ENCODE measurements around the gene FTO. TPM values are rescaled to one million over a fixed set of nuclear protein-coding genes. Genes with fewer than 3 reads are reported as not detected.

The FTO gene
- total RNA-seq, 4 donors from 2014 or later, result 64.4 to 116 (median 71.3) TPM

DNA sequence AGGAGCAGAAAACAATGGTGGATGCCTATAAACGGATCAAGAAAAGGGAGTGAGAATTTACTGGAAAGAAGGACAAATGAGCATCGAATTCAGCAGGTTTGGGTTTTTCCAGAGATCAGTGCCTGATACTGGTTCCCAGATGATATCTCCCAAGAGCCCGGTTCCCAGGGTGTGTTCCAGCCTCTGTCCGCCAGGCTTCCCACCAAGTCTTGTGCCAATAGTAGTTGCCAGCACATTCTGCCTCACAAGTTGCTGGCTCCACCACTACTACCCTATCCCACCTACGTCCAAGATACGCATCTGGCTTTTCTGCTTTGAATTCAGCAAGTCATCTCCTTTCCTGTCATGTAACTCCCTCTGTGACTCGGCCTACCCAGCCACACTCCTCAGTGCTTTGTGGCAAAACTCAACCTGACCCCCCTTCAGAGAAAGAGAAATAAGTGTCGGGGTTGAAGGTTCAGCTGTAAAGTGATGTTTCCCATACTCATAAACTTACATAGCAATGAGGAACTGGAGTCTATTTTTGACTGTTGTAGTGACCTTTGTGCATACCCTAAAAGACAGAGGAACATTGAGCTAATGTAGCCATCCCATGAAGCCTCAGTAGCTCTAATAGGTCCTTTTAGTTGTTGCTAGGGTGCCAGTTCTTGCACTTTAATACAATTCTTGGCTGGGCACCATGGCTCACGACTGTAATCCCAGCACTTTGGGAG lies 305.7 kb downstream of the FTO start:
- no peaks in the 10 kb centered on the region for H3K36me3 ChIP-seq
- 89% methylated on average over 9 of the region's 9 CpGs for WGBS
- H3K27me3 ChIP-seq, result no peaks in the 10 kb centered on the region
- DNase-seq (ENCODE audit: low spot score in 2 of 2), result no peak
- no peak overlapping the region for H3K27ac ChIP-seq
- no peaks in the 10 kb centered on the region for H3K4me1 ChIP-seq
- no peak overlapping the region for H3K4me3 ChIP-seq
- H3K9me3 ChIP-seq, result no peaks in the 10 kb centered on the region
- TF ChIP-seq POLR2AphosphoS5 (IDR thresholded peaks at IDR 0.05) (no peak), EP300 (IDR thresholded peaks at IDR 0.05) (no peak), POLR2A (IDR thresholded peaks at IDR 0.05) (no peak)
- TF ChIP-seq, protein P1, sequence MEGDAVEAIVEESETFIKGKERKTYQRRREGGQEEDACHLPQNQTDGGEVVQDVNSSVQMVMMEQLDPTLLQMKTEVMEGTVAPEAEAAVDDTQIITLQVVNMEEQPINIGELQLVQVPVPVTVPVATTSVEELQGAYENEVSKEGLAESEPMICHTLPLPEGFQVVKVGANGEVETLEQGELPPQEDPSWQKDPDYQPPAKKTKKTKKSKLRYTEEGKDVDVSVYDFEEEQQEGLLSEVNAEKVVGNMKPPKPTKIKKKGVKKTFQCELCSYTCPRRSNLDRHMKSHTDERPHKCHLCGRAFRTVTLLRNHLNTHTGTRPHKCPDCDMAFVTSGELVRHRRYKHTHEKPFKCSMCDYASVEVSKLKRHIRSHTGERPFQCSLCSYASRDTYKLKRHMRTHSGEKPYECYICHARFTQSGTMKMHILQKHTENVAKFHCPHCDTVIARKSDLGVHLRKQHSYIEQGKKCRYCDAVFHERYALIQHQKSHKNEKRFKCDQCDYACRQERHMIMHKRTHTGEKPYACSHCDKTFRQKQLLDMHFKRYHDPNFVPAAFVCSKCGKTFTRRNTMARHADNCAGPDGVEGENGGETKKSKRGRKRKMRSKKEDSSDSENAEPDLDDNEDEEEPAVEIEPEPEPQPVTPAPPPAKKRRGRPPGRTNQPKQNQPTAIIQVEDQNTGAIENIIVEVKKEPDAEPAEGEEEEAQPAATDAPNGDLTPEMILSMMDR (IDR thresholded peaks at IDR 0.05), result no peak

DNA sequence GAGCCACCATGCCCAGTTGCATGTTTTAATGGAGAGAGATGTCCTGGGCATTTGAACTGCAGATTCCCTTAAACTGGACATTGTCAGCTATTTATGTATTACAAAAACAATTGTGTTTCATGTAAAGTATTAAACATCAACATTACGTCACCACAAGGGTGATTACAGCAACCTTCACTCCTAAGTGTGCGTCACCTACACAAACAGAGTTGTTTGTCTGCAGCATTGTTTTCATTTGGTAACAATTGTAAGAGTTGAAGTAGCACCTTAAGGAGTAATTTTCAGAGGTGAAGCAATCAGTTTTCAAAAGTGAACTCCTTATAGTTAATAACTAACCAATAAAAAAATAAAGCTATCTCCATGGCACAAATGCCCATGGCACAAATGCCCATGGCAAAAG lies 311.2 kb downstream of the FTO start:
- no peak overlapping the region for H3K27ac ChIP-seq
- no peaks in the 10 kb centered on the region for H3K36me3 ChIP-seq
- no peak for DNase-seq (ENCODE audit: low spot score in 2 of 2)
- H3K4me1 ChIP-seq, result no peaks in the 10 kb centered on the region
- H3K4me3 ChIP-seq, result no peak overlapping the region
- 95% methylated on average over 2 of the region's 2 CpGs for WGBS
- H3K9me3 ChIP-seq, result no peaks in the 10 kb centered on the region
- H3K27me3 ChIP-seq, result no peaks in the 10 kb centered on the region
- TF ChIP-seq POLR2AphosphoS5 (IDR thresholded peaks at IDR 0.05) (no peak), EP300 (IDR thresholded peaks at IDR 0.05) (no peak), POLR2A (IDR thresholded peaks at IDR 0.05) (no peak)
- TF ChIP-seq, protein P1 (IDR thresholded peaks at IDR 0.05), result no peak

DNA sequence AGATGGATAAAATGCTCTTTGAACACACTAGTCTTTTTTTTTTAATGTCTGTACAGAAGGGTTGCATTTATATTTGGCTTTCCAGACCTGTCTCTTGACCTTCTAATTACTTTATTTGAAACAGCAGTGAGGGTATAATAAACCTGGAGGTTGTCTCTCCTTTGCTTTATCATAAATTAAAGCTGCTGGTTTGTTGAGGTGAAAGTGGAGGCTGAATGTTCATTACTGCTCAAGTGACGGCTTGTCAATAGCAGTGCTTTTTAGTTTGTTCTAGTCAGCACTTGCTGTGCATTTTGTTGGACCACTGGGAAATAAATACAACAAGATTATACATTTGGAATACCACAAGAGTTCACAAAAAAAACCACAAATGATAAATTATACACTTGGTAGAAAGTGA lies 318.4 kb downstream of the FTO start:
- Histone ChIP-seq H3K4me3 (no peak overlapping the region), H3K9me3 (no peaks in the 10 kb centered on the region), H3K4me1 (peaks cover 4% of the 10 kb centered on the region), H3K27me3 (no peaks in the 10 kb centered on the region), H3K36me3 (no peaks in the 10 kb centered on the region), H3K27ac (no peak overlapping the region)
- no peak for DNase-seq (ENCODE audit: low spot score in 2 of 2)
- WGBS, result 95% methylated on average over 1 of the region's 1 CpG
- TF ChIP-seq EP300 (IDR thresholded peaks at IDR 0.05) (no peak), POLR2AphosphoS5 (IDR thresholded peaks at IDR 0.05) (no peak), POLR2A (IDR thresholded peaks at IDR 0.05) (no peak)
- TF ChIP-seq, protein P1 (IDR thresholded peaks at IDR 0.05), result no peak

DNA sequence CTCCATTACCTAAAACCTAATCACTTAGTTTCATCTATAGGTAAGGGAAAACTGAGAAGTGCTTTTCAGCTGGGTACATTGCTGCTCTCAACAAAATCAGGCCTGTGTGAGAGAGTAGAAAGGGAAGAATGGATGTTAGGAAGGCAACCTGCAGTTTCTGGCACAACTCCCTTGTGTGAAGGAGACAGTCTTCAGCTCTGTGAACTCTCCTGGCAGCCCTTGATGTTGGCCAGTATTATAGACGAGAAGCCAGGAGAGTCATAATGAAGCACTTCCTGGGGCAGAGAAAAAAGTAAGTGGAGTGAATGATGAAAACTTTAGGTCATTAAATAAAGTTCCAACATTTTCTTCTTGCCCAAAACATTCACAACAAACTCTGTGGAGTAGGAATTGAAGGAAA lies 322.5 kb downstream of the FTO start:
- H3K9me3 ChIP-seq, result no peaks in the 10 kb centered on the region
- no peaks in the 10 kb centered on the region for H3K27me3 ChIP-seq
- no peak for DNase-seq (ENCODE audit: low spot score in 2 of 2)
- TF ChIP-seq POLR2A (IDR thresholded peaks at IDR 0.05) (no peak), EP300 (IDR thresholded peaks at IDR 0.05) (no peak), POLR2AphosphoS5 (IDR thresholded peaks at IDR 0.05) (no peak)
- TF ChIP-seq, protein P1 (IDR thresholded peaks at IDR 0.05), result no peak
- H3K27ac ChIP-seq, result no peak overlapping the region
- no peaks in the 10 kb centered on the region for H3K36me3 ChIP-seq
- WGBS, result 63% methylated on average over 1 of the region's 1 CpG
- H3K4me1 ChIP-seq, result peaks cover 13% of the 10 kb centered on the region
- no peak overlapping the region for H3K4me3 ChIP-seq

DNA sequence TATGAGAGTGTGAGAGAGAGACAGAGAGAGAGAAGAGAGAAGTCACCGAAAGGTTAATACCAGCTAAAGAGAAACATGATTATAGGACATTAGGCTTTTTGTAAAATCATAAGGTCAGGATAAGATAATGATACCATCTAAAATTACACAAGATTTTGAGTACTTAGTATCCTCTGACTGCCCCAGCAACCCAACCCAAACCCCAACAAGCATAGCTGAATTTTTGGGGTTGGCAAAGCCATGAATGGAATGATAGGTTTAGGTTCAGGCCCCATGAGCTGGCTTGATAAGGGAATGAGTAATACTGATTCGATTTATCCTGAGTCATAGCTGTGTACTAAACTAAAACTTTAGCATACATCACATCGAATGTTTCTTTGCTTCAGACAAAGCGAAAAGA lies 323.1 kb downstream of the FTO start:
- Histone ChIP-seq H3K4me1 (peaks cover 13% of the 10 kb centered on the region), H3K9me3 (no peaks in the 10 kb centered on the region), H3K36me3 (no peaks in the 10 kb centered on the region), H3K27me3 (no peaks in the 10 kb centered on the region), H3K4me3 (no peak overlapping the region), H3K27ac (no peak overlapping the region)
- 62% methylated on average over 4 of the region's 4 CpGs for WGBS
- no peak for DNase-seq (ENCODE audit: low spot score in 2 of 2)
- TF ChIP-seq POLR2A (IDR thresholded peaks at IDR 0.05), result no peak
- TF ChIP-seq POLR2AphosphoS5 (IDR thresholded peaks at IDR 0.05), result no peak
- TF ChIP-seq, protein P1 (IDR thresholded peaks at IDR 0.05), result no peak
- TF ChIP-seq EP300 (IDR thresholded peaks at IDR 0.05), result no peak
